Measurements from ENCODE around the gene ADAMTS13.
"Not testable (repeated sequence)": the region's sequence is repeated elsewhere in the genome, so short reads cannot be mapped to it uniquely, and the experiment has no call there.

ADAMTS13 gene

DNA sequence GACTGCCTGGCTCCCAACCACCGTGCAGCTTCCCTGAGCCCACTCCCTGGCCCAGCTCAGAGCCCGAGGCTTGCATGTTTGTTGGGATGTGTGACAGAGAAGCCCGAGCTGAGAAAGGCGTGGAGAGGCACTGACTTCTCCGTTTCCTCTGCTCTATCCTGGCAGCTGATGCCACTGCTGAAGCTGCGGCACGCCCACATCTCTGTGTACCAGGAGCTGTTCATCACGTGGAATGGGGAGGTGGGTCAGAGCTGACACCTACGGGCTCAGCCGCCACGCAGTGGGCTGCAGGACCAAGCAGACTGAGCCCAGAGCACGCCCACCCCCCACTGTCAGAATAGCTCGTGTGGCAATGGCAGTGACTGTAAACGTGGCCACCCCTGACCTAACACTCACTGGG lies 36.7 kb upstream of the ADAMTS13 start:
- Histone ChIP-seq H3K9ac (ENCODE audit: low read depth, low read length) (no peak overlapping the region), H3K9me3 (ENCODE audit: control insufficient read depth, insufficient read depth, low read length) (no peaks in the 10 kb centered on the region), H3K4me1 (ENCODE audit: insufficient read depth, low read length) (no peaks in the 10 kb centered on the region)

DNA sequence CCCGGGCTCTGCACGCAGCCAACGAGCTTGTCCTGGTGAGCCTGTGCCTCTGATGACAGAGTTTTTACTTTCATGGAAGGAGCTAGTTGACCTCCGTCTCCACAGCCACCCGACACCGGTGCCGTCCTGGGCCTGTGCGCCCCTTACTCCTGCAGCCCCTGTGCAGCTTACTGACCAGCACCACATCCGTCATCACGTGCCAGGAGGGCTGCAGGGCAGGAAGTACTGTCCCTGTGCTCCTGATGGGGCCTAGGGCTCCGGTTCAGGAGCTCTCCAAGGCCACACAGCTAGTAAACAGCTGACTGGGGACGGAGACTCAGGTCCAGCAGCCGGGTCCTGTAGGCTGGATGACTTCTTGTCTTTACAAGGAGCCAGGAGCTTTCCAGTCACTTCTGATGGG lies 35.8 kb upstream of the ADAMTS13 start:
- Histone ChIP-seq H3K9ac (ENCODE audit: low read depth, low read length) (no peak overlapping the region), H3K9me3 (ENCODE audit: control insufficient read depth, insufficient read depth, low read length) (no peaks in the 10 kb centered on the region), H3K4me1 (ENCODE audit: insufficient read depth, low read length) (no peaks in the 10 kb centered on the region), H3K36me3 (ENCODE audit: insufficient read depth, low read length) (no peaks in the 10 kb centered on the region)

More for the DNA sequence above, 36.7 kb upstream of the ADAMTS13 start:
- H3K36me3 ChIP-seq (ENCODE audit: insufficient read depth, low read length) = no peaks in the 10 kb centered on the region

DNA sequence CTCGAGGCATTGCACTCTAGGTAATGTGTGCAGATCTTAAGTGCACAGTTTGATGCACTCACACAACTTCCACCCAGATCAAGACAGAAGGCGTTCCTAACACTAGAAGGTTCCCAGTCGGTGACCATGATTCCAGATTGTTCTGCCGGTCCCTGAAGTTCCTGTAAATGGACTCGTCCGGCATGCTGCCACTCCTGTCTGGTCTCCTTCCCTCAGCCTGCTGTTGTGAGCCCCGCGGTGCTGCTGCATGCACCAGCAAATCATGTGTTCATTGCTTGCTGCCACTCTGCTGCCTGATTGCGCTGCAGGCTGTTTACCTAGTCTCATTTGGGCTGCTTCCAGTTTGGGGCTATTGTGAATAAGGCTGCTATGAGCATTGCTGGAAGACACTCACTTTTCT lies 34.5 kb upstream of the ADAMTS13 start:
- Histone ChIP-seq H3K9me3 (ENCODE audit: control insufficient read depth, insufficient read depth, low read length) (no peaks in the 10 kb centered on the region), H3K36me3 (ENCODE audit: insufficient read depth, low read length) (no peaks in the 10 kb centered on the region), H3K4me1 (ENCODE audit: insufficient read depth, low read length) (no peaks in the 10 kb centered on the region), H3K9ac (ENCODE audit: low read depth, low read length) (no peak overlapping the region)

DNA sequence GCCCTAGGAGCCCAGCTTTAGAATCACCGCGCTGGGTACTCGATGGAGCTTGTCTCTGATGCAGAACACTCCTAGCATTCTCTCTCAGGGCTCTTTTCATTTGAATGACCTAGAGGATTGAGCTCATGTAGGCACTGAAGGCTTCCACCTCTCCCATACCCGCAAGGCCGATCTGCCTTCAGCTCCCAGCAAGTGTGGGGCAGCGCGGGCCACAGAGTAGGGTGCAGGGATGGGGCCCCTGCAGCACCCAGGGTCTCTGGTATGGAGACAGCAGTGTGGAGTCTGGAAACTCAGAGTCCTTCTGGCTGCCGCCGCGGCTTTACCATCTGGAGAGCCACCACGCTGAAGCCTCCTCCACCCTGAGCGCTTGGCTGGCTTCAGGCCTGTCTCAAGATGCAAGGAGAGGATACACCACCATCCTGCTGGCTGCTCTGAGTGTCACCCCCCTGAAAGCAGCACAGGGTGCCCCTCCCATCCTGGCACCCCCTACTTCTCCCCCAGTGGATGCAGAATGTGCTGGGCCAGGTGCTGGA lies 33.1 kb upstream of the ADAMTS13 start:
- Histone ChIP-seq H3K36me3 (ENCODE audit: insufficient read depth, low read length) (no peaks in the 10 kb centered on the region), H3K4me1 (ENCODE audit: insufficient read depth, low read length) (no peaks in the 10 kb centered on the region), H3K9ac (ENCODE audit: low read depth, low read length) (no peak overlapping the region), H3K9me3 (ENCODE audit: control insufficient read depth, insufficient read depth, low read length) (no peaks in the 10 kb centered on the region)

DNA sequence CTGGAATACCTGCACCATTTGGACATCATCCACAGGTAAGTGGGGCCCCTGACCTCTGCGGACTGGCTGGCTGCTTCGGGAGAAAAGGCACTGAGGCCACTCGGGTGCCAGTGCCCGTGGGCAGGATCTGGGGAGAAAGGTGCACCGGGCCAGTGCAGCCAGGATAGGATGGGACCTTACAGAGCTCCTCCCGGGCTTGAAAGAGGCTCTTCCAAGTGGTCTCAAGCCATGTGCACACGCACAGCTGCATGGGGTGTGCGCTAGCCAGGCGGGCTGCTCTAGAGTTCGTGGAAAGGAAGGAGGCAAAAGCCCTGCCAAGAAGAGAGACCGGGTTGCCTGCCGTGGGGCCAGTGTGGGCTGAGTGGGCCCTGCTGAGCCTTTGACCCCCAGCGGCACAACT lies 32.6 kb upstream of the ADAMTS13 start:
- H3K4me1 ChIP-seq (ENCODE audit: insufficient read depth, low read length) = no peaks in the 10 kb centered on the region

DNA sequence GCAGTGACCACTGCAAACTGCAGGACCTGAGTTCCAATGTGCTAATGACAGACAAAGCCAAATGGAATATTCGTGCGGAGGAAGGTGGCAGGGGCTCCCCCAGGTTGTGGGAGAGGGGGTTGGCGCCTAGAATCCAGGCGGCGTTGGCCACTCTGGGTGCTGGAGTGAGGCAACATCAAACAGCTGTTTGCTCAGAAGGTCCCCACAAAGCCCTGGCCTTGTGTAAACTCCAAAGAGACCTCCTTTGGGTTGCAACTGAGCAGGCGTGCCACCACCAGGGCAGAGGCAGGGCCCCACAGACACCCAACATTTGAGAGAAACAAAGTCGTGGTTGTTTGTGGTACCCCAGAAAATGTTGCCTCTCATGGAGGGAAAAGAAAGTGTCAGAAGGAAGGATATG lies 31.5 kb upstream of the ADAMTS13 start:
- H3K9ac ChIP-seq (ENCODE audit: low read depth, low read length) = no peak overlapping the region
- no peaks in the 10 kb centered on the region for H3K4me1 ChIP-seq (ENCODE audit: insufficient read depth, low read length)
- no peaks in the 10 kb centered on the region for H3K36me3 ChIP-seq (ENCODE audit: insufficient read depth, low read length)
- no peaks in the 10 kb centered on the region for H3K9me3 ChIP-seq (ENCODE audit: control insufficient read depth, insufficient read depth, low read length)

More for the DNA sequence above, 32.6 kb upstream of the ADAMTS13 start:
- Histone ChIP-seq H3K9me3 (ENCODE audit: control insufficient read depth, insufficient read depth, low read length) (no peaks in the 10 kb centered on the region), H3K9ac (ENCODE audit: low read depth, low read length) (no peak overlapping the region), H3K36me3 (ENCODE audit: insufficient read depth, low read length) (no peaks in the 10 kb centered on the region)

DNA sequence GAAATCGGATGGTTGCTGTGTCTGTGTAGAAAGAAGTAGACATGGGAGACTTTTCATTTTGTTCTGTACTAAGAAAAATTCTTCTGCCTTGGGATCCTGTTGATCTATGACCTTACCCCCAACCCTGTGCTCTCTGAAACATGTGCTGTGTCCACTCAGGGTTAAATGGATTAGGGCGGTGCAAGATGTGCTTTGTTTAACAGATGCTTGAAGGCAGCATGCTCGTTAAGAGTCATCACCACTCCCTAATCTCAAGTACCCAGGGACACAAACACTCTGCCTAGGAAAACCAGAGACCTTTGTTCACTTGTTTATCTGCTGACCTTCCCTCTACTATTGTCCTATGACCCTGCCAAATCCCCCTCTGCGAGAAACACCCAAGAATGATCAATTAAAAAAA lies 30.7 kb upstream of the ADAMTS13 start:
- not testable (repeated sequence) for H3K4me1 ChIP-seq (ENCODE audit: insufficient read depth, low read length); H3K36me3 ChIP-seq (ENCODE audit: insufficient read depth, low read length); H3K9ac ChIP-seq (ENCODE audit: low read depth, low read length); H3K9me3 ChIP-seq (ENCODE audit: control insufficient read depth, insufficient read depth, low read length)

DNA sequence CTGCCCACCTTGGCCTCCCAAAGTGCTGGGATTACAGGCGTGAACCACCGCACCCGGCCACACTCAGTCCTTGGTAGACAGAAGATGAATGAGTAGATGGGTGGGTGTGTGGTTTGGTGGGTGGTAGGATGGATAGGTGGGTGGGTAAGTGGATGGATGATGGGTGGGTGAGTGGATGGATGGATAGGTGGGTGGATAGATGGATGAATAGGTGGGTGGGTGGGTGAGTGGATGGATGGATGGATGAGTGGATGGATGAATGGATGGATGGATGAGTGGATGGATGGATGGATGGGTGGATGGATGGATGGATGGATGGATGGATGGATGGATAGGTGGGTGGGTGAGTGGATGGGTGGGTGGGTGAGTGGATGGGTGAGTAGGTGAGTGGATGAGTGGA lies 29.9 kb upstream of the ADAMTS13 start:
- not testable (repeated sequence) for H3K9ac ChIP-seq (ENCODE audit: low read depth, low read length); H3K9me3 ChIP-seq (ENCODE audit: control insufficient read depth, insufficient read depth, low read length); H3K36me3 ChIP-seq (ENCODE audit: insufficient read depth, low read length); H3K4me1 ChIP-seq (ENCODE audit: insufficient read depth, low read length)

DNA sequence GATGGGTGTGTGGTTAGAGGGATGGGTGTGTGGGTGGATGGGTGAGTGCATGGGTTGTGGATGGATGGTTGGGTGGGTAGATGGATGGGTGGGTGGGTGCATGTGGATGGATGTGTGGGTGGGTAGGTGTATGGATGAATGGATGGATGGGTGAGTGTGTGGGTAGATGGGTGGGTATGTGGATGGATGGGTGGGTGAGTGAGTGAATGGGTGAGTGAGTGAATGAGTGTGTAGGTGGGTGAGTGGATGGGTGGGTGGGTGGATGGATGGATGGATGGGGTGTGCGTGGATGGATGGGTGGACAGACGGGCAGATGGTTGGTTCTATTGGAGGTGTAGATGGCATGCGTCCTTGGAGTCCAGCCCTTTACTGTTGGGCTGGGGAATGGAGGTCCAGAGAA lies 28.8 kb upstream of the ADAMTS13 start:
- Histone ChIP-seq H3K9ac (ENCODE audit: low read depth, low read length) (no peak overlapping the region), H3K9me3 (ENCODE audit: control insufficient read depth, insufficient read depth, low read length) (no peaks in the 10 kb centered on the region), H3K36me3 (ENCODE audit: insufficient read depth, low read length) (no peaks in the 10 kb centered on the region), H3K4me1 (ENCODE audit: insufficient read depth, low read length) (no peaks in the 10 kb centered on the region)

DNA sequence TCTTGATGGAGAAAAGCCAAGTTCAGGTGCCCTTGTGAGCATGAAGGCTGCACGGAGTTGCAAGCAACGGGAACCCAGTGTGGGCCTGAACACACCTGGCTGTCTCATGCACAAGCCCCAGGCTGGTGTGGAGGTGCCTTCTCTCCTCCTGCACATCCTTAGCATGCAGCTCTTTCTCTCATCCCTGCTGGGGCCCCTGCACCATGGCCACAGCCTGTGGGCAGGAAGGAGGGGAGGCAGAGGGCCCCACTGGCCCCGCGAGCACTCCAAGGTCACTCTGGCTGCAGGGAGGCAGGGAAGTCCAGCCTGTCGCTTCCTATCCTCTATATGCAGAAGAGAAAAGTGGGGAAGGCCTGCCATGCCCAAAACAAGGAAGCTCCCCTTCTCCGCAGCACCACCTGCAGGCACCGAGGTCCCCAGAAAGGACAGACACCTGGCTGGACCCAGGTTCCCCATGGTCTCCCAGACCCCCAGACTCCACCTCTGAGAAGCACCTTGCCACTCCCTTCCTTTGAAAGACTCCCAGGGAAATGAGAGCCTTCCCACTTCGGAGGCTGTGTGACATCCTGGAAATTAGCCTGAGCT lies 27.4 kb upstream of the ADAMTS13 start:
- no peak overlapping the region for H3K9ac ChIP-seq (ENCODE audit: low read depth, low read length)
- H3K4me1 ChIP-seq (ENCODE audit: insufficient read depth, low read length) = no peaks in the 10 kb centered on the region
- H3K36me3 ChIP-seq (ENCODE audit: insufficient read depth, low read length) = no peaks in the 10 kb centered on the region
- no peaks in the 10 kb centered on the region for H3K9me3 ChIP-seq (ENCODE audit: control insufficient read depth, insufficient read depth, low read length)

DNA sequence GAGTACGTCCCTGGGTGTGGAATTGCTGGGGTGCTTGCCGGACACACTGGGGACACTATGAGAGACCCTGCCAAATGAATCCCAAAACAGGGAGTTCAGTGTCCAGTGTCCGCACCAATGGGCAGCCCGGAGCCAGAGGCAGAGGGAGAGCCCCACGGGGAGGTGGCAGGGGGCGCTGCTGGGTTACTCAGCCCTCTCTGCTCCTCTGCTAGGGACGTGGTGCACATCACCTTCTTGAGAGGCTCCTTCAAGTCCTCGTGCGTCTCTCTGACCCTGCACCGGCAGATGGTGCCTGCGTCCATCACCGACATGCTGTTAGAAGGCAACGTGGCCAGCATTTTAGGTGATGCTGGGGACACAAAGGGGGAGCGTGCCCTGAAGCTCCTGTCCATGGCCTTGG lies 25.2 kb upstream of the ADAMTS13 start:
- H3K36me3 ChIP-seq (ENCODE audit: insufficient read depth, low read length) = no peaks in the 10 kb centered on the region

DNA sequence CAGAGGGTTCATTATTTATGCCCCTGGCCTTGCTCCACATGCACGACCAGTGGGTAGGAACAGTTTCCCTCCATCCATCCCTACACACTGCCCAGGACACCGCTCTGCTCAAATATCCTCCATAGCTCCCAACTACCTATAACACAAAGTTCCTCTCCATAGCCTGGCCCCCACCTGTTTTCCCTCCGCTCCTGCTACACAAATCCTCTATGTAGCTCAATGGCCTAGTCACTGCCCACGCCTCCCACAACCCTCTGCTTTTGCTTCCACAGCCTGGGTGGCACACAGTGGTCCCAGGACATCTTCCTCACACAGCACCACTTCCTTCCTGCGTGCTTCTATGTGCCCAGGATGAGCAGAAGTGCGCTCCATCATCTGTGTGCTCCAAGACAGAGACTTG lies 24.8 kb upstream of the ADAMTS13 start:
- Histone ChIP-seq H3K9me3 (ENCODE audit: control insufficient read depth, insufficient read depth, low read length) (no peaks in the 10 kb centered on the region), H3K9ac (ENCODE audit: low read depth, low read length) (no peak overlapping the region), H3K36me3 (ENCODE audit: insufficient read depth, low read length) (no peaks in the 10 kb centered on the region), H3K4me1 (ENCODE audit: insufficient read depth, low read length) (no peaks in the 10 kb centered on the region)

More for the DNA sequence above, 25.2 kb upstream of the ADAMTS13 start:
- no peaks in the 10 kb centered on the region for H3K4me1 ChIP-seq (ENCODE audit: insufficient read depth, low read length)
- no peaks in the 10 kb centered on the region for H3K9me3 ChIP-seq (ENCODE audit: control insufficient read depth, insufficient read depth, low read length)
- no peak overlapping the region for H3K9ac ChIP-seq (ENCODE audit: low read depth, low read length)

DNA sequence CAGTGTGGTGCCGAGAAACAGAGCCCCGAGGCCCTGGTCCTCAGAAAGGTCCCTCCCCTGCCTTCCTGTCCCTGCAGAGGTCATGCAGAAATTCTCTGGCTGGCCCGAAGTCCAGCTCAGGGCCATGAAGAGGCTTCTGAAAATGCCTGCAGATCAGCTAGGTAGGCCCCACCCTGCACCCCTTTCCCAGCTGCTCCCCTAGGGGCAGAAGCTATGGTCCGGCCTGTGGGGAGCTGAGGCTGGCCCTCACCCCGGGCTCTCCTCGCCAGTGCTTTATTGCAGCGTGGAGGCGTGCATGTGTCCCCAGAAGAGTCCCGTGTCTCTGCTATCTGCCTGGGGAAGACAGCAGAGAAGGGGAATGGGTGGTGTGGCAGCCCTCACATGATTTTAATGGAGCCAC lies 24.3 kb upstream of the ADAMTS13 start:
- no peak overlapping the region for H3K9ac ChIP-seq (ENCODE audit: low read depth, low read length)
- no peaks in the 10 kb centered on the region for H3K36me3 ChIP-seq (ENCODE audit: insufficient read depth, low read length)
- H3K4me1 ChIP-seq (ENCODE audit: insufficient read depth, low read length) = no peaks in the 10 kb centered on the region
- H3K9me3 ChIP-seq (ENCODE audit: control insufficient read depth, insufficient read depth, low read length) = no peaks in the 10 kb centered on the region

DNA sequence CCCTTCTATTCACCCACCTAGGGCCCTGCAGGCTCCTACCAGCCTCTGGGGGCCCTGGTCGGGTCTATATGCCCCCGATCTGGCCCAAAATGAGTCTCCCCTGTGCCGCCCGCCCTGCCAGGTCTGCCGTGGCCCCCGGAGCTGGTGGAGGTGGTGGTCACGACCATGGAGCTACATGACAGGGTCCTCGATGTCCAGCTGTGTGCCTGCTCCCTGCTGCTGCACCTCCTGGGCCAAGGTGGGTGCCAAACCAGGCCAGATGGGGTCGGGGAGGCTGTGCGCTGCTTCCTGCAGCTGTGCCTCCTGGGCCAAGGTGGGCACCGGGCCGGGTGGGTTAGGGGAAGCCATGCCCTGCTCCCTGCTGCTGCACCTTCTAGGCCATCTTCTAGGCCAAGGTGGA lies 21.9 kb upstream of the ADAMTS13 start:
- H3K9ac ChIP-seq (ENCODE audit: low read depth, low read length) = no peak overlapping the region
- no peaks in the 10 kb centered on the region for H3K36me3 ChIP-seq (ENCODE audit: insufficient read depth, low read length)
- H3K4me1 ChIP-seq (ENCODE audit: insufficient read depth, low read length) = no peaks in the 10 kb centered on the region
- H3K9me3 ChIP-seq (ENCODE audit: control insufficient read depth, insufficient read depth, low read length) = no peaks in the 10 kb centered on the region

DNA sequence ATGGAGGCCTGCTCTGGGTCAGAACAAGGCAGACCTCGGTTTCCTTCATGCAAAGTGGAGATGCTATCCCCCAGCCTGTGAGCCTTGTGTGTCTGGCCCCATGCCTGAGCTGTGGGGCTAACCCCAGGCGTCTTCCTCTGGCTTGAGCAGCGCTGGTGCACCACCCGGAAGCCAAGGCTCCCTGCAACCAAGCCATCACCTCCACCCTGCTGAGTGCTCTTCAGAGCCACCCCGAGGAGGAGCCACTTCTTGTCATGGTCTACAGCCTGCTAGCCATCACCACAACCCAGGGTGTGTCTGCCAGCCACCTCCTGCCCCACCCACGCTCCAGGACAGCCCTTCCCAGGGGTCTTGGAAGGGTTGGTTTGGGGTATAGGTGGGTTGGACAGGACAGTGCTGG lies 20.6 kb upstream of the ADAMTS13 start:
- Histone ChIP-seq H3K9ac (ENCODE audit: low read depth, low read length) (no peak overlapping the region), H3K36me3 (ENCODE audit: insufficient read depth, low read length) (peaks cover 6% of the 10 kb centered on the region; the same call in 1 of the 2 replicates), H3K4me1 (ENCODE audit: insufficient read depth, low read length) (no peaks in the 10 kb centered on the region), H3K9me3 (ENCODE audit: control insufficient read depth, insufficient read depth, low read length) (no peaks in the 10 kb centered on the region)

DNA sequence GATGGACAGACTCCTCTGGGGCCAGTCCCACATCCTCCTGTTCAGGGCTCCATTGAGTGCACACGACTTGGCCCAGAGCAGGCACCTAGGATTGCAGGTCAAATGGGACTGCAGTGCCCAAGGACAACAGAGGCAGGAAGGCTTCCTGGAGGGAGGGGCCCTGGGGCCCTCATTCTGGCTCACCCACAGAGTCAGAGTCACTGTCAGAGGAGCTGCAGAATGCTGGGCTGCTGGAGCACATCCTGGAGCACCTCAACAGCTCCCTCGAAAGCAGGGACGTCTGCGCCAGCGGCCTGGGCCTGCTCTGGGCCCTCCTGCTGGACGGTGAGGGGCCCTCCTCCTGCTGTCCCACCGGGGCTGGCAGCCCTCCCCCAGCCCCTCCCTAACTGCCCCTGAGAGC lies 19.5 kb upstream of the ADAMTS13 start:
- H3K36me3 ChIP-seq (ENCODE audit: insufficient read depth, low read length) = peaks cover 10% of the 10 kb centered on the region; the same call in 1 of the 2 replicates
- no peaks in the 10 kb centered on the region for H3K9me3 ChIP-seq (ENCODE audit: control insufficient read depth, insufficient read depth, low read length)
- no peaks in the 10 kb centered on the region for H3K4me1 ChIP-seq (ENCODE audit: insufficient read depth, low read length)
- no peak overlapping the region for H3K9ac ChIP-seq (ENCODE audit: low read depth, low read length)
